OCI-LY1 (cell line): Measurements from ENCODE around the gene FIZ1.

Source experiments
- H2AFZ ChIP-seq: fragments of 200-600 bp; sonication (generic), shearing (Covaris generic); 2 replicates; pipeline ENCODE4 v1.6.0; 2014; ENCODE audit warnings: antibody characterized with exemption, mild to moderate bottlenecking, low read length
- H3F3A ChIP-seq: fragments of 200-600 bp; sonication (generic), shearing (Covaris generic); 2 replicates; pipeline ENCODE4 v1.6.0; 2014; ENCODE audit warnings: mild to moderate bottlenecking, antibody characterized with exemption, low read length, moderate library complexity; ENCODE audit not compliant: insufficient read depth
- H3K27ac ChIP-seq: fragments of 200-600 bp; sonication (generic); 2 replicates; pipeline ENCODE4 v1.5.1; 2014; ENCODE audit warnings: low read length, mixed run types, mild to moderate bottlenecking, low read depth; ENCODE audit not compliant: poor library complexity, severe bottlenecking
- H3K27me3 ChIP-seq: fragments of 200-600 bp; sonication (generic); 2 replicates; pipeline ENCODE4 v1.6.0; 2014; ENCODE audit warnings: antibody characterized with exemption, mild to moderate bottlenecking, low read length, moderate library complexity; ENCODE audit not compliant: insufficient read depth
- H3K36me3 ChIP-seq: fragments of 200-600 bp; sonication (generic); 2 replicates; pipeline ENCODE4 v1.6.1; 2014; ENCODE audit warnings: mild to moderate bottlenecking, antibody characterized with exemption, low read length, moderate library complexity, mixed read lengths; ENCODE audit not compliant: insufficient read depth
- H3K4me1 ChIP-seq: fragments of 200-600 bp; sonication (generic); 2 replicates; pipeline ENCODE4 v1.5.1; 2014; ENCODE audit warnings: mild to moderate bottlenecking, low read length, moderate library complexity; ENCODE audit not compliant: insufficient read depth, severe bottlenecking
- H3K4me2 ChIP-seq: fragments of 200-600 bp; sonication (generic), shearing (Covaris generic); 2 replicates; pipeline ENCODE4 v1.6.1; 2014; ENCODE audit warnings: low read length
- H3K4me3 ChIP-seq: fragments of 200-600 bp; sonication (generic); 2 replicates; pipeline ENCODE4 v1.5.1; 2014; ENCODE audit warnings: low read length, low read depth, mild to moderate bottlenecking, mixed read lengths; ENCODE audit not compliant: poor library complexity, severe bottlenecking
- H3K79me2 ChIP-seq: fragments of 200-600 bp; shearing (Covaris generic); 2 replicates; pipeline ENCODE4 v1.6.1; 2016; ENCODE audit warnings: mixed run types, low read length, mixed read lengths; ENCODE audit not compliant: insufficient read depth
- H3K9ac ChIP-seq: fragments of 200-600 bp; sonication (generic), shearing (Covaris generic); 2 replicates; pipeline ENCODE4 v1.6.1; 2014; ENCODE audit warnings: mild to moderate bottlenecking, low read length, mixed read lengths
- H3K9me2 ChIP-seq: fragments of 200-600 bp; sonication (generic), shearing (Covaris generic); 2 replicates; pipeline ENCODE4 v1.6.1; 2014; ENCODE audit warnings: low read depth, mild to moderate bottlenecking, low read length, mixed read lengths
- H3K9me3 ChIP-seq: fragments of 200-600 bp; shearing (Covaris generic); 2 replicates; pipeline ENCODE4 v1.6.1; 2014; ENCODE audit warnings: low read length, mixed read lengths
- H4K20me1 ChIP-seq: fragments of 200-600 bp; sonication (generic), shearing (Covaris generic); 2 replicates; pipeline ENCODE4 v1.6.0; 2016; ENCODE audit warnings: mild to moderate bottlenecking, low read length; ENCODE audit not compliant: insufficient read depth
- EZH2 ChIP-seq: fragments of 200-600 bp; sonication (generic), shearing (Covaris generic); IDR thresholded peaks from 2 replicates; pipeline ENCODE4 v1.8.0; 2017; ENCODE audit warnings: borderline replicate concordance, mixed run types, mild to moderate bottlenecking, antibody characterized with exemption, low read length, moderate library complexity, mixed read lengths
- TF ChIP-seq, protein P1 (sequence below): fragments of 200-600 bp; sonication (generic), shearing (Covaris generic); IDR thresholded peaks from 2 replicates; pipeline ENCODE4 v1.5.1; 2017; ENCODE audit warnings: mild to moderate bottlenecking, antibody characterized with exemption, low read length, moderate library complexity, mixed read lengths

Gene FIZ1

GRCh38 chr19:55636723-55637122, 37.4 kb upstream of the FIZ1 start:
- Histone ChIP-seq H3K4me2 (peak overlapping the region; percentile 97), H3K4me3 (peak overlapping the region; percentile 82), H3K9me3 (no peaks in the 10 kb centered on the region), H3K79me2 (peaks cover 16% of the 10 kb centered on the region), H2AFZ (no peak overlapping the region), H3K9me2 (no peaks in the 10 kb centered on the region), H3K4me1 (peaks cover 47% of the 10 kb centered on the region), H3F3A (no peaks in the 10 kb centered on the region), H3K27me3 (no peaks in the 10 kb centered on the region), H3K36me3 (0 out of 2 replicates have a peak, but pooled peaks cover 4% of the 10 kb centered on the region), H3K9ac (peak overlapping the region; percentile 89; the same call in 1 of the 2 replicates), H3K27ac (no peak overlapping the region), H4K20me1 (no peaks in the 10 kb centered on the region)
- TF ChIP-seq EZH2 = no peak
- TF ChIP-seq, protein P1, sequence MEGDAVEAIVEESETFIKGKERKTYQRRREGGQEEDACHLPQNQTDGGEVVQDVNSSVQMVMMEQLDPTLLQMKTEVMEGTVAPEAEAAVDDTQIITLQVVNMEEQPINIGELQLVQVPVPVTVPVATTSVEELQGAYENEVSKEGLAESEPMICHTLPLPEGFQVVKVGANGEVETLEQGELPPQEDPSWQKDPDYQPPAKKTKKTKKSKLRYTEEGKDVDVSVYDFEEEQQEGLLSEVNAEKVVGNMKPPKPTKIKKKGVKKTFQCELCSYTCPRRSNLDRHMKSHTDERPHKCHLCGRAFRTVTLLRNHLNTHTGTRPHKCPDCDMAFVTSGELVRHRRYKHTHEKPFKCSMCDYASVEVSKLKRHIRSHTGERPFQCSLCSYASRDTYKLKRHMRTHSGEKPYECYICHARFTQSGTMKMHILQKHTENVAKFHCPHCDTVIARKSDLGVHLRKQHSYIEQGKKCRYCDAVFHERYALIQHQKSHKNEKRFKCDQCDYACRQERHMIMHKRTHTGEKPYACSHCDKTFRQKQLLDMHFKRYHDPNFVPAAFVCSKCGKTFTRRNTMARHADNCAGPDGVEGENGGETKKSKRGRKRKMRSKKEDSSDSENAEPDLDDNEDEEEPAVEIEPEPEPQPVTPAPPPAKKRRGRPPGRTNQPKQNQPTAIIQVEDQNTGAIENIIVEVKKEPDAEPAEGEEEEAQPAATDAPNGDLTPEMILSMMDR = no peak

DNA sequence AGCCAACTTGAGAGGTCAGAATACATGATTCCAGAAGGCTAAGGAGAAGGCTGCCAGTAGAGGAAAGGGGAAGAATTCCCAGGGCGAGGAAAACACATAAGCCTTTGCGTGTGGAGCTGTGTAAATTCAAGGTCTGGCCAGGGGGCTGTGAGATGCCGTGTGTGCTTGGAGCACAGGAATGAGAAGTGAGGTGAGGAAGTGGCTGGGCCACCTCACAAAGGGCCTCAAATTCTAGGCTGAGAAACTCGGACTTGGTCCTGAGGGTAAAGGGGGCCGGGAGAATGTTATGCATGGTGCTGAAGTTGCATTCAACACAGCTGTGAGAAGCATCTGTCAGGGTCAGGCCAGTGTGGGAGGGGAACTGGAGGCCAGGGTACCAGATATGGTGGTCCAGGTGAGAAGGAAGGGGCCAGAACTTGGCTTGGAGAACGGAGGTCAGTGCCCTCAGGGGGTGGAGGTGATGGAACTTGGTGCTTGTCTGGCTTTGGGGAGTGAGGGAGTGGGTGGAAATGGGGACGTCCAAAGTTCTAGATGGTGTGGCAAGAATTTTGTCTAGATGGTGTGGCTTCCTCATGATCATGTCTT, 36.6 kb upstream of the FIZ1 start:
- Histone ChIP-seq H3K27ac (no peak overlapping the region), H3K79me2 (peaks cover 16% of the 10 kb centered on the region)
- TF ChIP-seq EZH2 = no peak
- TF ChIP-seq, protein P1 = no peak

DNA sequence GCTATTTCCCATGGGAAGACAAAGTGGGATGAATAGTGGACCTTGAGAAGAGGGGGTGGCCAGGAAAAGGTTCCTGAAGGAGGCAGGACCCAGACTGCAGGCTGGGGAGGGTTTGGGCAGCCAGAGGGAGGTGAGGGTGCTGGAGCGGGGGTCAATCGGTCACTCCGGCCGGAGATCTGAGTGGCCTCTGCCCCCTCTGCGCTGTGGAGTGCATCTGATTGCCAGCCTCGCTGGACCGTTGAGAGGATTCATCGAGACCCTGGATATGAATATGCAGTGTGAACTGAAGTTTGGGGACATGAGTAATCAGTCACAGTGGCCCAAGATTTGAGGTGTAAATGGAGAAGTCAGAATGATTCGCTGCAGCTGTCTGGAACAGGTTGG, 36.0 kb upstream of the FIZ1 start:
- peak overlapping the region; percentile 82 for H3K4me3 ChIP-seq
- no peaks in the 10 kb centered on the region for H3K9me2 ChIP-seq
- H3K9me3 ChIP-seq = no peaks in the 10 kb centered on the region
- peaks cover 44% of the 10 kb centered on the region for H3K4me1 ChIP-seq
- 0 out of 2 replicates have a peak, but pooled peaks cover 4% of the 10 kb centered on the region for H3K36me3 ChIP-seq
- TF ChIP-seq EZH2 = no peak
- TF ChIP-seq, protein P1 = no peak
- no peak overlapping the region for H2AFZ ChIP-seq
- no peaks in the 10 kb centered on the region for H4K20me1 ChIP-seq
- no peaks in the 10 kb centered on the region for H3F3A ChIP-seq
- H3K27me3 ChIP-seq = no peaks in the 10 kb centered on the region
- H3K27ac ChIP-seq = peak overlapping the region; percentile 60
- peak overlapping the region; percentile 89 for H3K9ac ChIP-seq
- peaks cover 16% of the 10 kb centered on the region for H3K79me2 ChIP-seq
- H3K4me2 ChIP-seq = peak overlapping the region; percentile 97

More for the DNA sequence above, 36.6 kb upstream of the FIZ1 start:
- Histone ChIP-seq H3K4me2 (peak overlapping the region; percentile 97), H3F3A (no peaks in the 10 kb centered on the region), H3K4me1 (peaks cover 48% of the 10 kb centered on the region), H3K36me3 (0 out of 2 replicates have a peak, but pooled peaks cover 4% of the 10 kb centered on the region), H3K9me3 (no peaks in the 10 kb centered on the region), H3K4me3 (peak overlapping the region; percentile 82), H3K27me3 (no peaks in the 10 kb centered on the region), H3K9ac (peak overlapping the region; percentile 89), H3K9me2 (no peaks in the 10 kb centered on the region), H4K20me1 (no peaks in the 10 kb centered on the region), H2AFZ (no peak overlapping the region)
